NCI-H187 (cell line): Measurements from ENCODE around the gene PLCB1.

Experiments
- DNase-seq, 2 experiments: peaks; one replicate each; lab custom pipeline; 2025; lab: John Stamatoyannopoulos, UW

PLCB1 gene

DNA sequence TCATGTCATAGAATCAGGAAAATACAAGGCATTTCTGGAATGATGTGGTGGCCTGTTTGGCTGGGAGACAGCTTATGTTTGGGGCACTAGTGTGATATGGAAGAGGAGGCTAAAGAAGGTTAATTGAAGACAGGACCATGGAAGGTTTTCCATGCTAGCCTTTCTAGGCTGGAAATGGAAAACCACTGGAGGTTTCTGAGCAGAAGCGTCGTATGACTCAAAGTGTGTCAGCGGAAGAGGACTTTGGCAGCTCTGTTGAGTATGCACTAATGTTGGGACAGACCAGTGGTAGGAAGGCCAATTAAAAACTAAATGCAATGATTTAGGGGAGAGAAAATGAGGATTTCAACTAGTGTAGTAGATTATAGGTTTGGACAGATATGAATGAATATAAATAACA, 413.1 kb downstream of the PLCB1 start:
- no peak for DNase-seq

DNA sequence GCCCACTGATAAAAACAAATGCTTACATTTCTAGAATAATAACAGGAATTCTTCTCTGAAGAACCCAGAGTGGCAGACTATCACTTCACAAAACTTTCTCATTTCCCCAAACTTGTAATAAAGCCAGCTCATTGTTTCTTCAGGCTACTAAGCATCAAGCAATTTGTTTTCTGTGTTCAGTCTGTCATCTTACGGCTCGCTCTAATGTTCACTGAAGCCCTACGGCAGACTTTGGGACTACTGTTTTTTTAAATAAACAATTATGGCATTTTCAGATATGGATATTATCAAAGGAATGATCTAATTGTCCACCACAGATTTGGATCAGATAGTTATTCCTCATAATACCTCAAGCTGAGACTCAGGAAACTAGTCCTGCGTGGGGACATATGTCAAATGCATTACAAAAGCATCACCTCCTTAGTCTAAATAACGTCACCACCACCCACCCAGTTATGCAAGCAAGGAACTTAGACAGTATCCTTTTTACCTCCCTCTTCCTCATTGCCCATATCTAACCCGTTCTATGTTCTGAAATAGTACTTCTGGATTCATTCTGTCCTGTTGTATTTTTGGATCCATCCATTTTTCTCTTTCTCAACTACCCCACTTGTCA, 415.1 kb downstream of the PLCB1 start:
- no peak for DNase-seq

DNA sequence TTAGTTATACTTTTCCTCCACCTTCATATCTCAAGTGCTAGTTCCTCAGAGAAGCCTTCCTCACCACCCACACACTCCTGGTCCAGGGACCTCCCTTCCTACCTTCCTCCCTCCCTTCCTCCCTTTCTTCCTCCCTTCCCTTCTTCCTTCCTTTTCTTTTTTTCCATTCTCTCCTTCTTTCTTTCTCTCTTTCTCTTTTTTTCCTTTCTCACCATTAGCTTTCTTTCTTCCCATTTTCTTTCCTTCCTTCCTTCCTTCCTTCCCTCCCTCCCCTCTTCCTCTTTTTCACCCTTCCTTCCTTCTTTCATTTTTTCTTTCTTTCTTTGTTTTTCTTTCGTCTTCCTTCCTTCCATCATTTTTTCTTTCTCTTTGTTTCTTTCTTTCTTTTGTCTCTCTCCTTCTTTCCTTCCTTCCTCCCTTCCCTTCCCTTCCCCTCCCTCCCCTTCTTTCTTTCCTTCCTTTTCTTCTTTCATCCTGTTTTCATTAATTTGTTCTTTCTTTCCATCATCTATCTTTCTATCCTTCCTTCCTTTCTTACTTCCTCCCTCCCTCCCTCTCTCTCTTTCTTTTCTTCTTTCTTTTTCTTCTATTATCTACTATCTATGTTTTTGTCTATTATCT, 416.0 kb downstream of the PLCB1 start:
- DNase-seq, result no peak

DNA sequence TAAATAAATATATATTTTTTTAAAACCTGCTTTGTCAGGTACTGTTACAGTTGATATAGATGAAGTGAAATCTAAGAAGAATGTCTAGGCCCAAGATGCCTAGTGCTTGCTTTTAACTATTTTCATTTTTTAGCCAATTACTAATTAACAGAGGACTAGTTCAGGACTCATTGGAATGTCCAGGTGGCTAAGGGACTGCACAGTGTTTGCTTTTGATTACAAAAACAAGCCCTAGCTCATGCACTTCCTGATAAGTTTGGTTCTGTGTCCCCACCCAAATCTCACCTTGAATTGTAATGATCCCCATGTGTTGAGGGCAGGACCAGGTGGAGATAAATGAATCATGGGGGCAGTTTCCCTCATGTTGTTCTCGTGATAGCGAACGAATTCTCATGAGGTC, 417.1 kb downstream of the PLCB1 start:
- DNase-seq, result no peak

DNA sequence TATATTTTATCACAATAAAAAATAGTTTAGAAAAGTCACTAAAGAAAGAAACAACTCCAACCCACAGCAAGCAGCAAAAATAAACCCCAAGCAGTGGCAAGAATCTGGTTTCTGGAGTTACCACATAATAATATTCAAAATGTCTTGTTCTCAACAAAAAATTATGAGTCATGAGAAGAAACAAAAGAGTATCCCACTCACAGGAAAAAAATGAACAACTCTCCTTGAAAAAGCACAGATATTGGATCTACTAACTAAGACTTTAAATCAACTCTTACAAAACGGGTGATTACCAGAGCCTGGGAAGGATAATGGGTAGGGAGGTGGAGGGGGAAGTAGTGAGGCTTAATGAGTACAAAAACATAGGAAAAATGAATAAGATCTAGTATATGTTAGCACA, 425.6 kb downstream of the PLCB1 start:
- DNase-seq, result no peak

DNA sequence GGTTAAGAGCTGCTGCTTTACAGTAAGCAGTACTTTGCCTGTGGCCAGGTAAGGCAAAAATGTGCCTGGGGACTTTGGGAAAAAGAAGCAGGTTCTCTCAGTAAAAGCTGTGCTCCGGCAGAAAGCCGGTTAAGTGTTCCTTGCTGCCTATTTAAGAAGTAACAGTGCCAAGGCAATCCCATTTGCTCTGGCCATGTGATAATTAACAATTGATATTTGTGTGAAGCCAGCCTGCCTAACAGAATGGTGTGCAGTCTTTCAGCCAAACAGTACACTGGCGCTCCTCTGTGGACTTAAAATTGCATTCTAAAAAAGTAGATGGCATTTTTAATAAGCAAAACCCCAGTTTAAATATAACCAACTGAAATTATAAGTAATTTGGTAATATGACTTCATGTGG, 430.3 kb downstream of the PLCB1 start:
- no peak for DNase-seq

DNA sequence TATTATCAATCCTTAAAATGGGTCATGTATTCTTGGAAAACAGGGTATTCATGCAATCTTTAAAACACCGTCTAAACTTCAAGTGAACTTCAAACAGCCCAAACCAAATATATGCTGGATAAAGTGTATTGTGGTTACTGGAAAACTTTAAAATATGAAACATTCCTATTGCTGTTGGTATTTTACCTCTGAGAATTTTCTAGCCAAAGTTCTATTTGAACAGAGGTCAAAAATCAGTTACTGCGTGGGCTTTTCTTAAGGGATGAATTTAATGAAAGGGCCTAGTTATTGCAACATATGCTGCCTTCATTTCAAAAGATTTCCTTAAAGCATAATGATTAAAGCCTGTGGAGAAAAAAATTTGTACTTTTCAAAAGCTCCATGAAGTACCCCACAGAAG, 436.0 kb downstream of the PLCB1 start:
- no peak for DNase-seq

DNA sequence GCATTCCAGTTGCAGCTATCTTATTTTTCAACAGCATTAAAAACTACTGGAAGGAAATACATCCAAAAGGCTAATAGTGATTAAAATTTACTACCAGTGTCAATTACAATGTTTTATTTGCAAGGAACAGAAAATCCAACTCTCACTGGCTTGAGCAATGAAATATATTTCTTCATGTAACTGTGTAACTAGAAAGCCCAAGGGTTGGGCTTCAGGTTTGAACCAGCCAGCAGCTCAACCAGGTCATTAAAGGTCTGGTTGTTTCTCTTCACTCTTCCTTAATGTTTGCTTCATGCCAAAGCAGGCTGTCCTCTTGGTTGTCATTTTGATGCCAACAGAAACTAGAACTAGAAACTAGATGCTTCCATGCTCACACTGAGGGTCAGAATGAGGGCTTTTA, 437.7 kb downstream of the PLCB1 start:
- DNase-seq, result no peak

DNA sequence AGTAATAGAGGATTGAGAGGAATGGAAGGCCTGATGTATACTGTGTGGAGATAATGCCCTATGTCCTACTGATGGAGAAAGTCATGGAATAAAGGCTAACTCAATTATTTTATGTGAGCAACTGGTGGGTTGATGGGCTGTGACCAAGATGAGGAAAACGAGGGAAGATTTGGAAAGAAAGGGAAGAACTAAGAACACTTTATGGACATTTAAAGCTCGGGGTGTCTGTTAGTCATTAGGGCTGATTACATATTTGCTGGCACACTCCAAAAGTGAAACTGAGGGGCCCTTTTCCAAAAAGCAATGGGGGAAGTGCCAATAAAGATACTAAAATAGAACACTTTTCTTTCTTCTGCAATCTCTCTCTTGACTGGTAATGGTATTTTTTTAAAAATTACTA, 439.5 kb downstream of the PLCB1 start:
- DNase-seq, result no peak

DNA sequence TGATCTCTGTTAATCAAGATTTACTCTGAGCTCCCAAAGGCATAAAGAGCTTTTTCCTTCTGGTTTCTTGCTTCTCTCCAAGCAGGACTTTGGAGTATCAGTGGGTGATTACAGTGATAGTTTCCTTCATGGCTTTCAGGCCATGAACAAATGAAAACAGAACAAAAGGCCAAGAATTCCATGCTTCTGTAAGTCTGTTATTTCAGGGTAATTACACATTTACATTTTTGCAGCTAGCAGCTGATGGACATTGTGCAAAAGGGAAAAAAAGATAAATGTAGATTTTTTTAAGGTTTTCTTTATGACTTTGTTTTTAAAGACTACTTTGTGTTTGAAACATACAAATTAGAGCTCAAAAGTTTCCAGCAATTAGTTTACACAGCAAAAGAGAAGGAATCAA, 441.6 kb downstream of the PLCB1 start:
- no peak for DNase-seq

DNA sequence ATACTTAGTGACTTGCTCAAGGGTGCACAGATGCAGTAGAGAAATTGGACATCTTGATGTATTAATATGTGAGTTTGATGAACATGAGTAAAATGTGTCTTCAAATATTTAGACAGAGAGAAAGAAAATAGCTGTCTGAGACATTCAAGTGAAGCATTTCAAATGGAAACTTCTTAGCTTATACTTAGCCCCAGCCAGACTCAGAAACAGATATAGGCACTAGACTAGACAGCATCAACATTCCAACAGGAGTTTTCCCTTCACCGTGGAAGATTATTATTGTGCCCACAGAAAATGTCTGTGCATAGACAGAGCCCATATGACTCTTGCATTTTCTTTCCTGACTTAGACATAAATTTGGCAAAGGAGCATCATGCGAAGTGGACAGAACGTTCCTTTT, 443.0 kb downstream of the PLCB1 start:
- DNase-seq, result no peak

DNA sequence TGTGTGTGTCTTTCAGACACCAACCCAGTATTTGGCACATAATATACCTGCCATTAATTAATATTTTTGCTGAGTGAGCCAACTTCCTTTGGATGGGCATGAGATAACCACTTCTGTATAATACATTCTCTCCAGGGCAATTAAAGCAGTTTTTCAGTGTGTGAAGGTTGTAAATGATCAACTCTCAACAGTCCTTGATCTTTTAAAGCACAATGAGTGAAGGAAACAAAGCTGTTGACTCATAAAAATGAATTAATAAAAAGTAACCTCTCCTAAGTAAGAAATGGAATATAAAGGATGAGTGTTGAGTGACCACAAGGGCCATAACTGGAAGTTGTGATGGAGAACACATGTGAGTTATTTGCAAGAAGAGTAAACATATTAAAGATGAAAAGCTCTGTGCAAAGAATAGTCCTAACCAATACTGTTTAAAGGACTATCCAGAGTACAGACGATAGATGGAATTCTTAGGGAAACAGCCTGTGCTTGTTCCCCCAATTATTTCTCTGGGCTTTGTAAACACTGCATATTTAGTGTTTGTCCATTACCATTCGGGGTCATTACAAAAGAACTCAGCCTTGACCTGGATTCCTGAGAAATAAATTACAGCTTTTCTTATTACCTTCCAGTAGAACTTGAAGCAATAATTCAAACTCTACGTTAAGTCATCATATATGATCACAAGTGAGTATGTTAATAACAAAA, 446.2 kb downstream of the PLCB1 start:
- no peak for DNase-seq

DNA sequence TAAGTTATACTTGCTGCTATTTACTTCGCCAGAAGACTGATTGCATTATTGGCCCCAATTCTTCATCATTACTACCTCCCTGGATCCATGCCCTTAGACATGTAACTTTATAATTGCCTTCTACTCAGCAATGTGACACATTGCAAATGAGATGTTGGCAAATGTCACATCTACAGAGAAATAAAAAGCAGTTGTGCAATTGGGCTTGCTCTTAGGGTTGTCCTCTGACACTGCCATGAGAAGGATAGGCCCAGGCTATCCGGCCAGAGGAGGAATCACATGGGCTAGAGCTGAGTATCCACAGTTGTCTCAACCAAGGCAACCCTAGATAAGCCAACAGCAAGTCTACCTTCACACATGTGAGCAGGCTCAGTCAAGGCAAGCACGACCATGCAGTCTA, 447.0 kb downstream of the PLCB1 start:
- DNase-seq, result no peak

DNA sequence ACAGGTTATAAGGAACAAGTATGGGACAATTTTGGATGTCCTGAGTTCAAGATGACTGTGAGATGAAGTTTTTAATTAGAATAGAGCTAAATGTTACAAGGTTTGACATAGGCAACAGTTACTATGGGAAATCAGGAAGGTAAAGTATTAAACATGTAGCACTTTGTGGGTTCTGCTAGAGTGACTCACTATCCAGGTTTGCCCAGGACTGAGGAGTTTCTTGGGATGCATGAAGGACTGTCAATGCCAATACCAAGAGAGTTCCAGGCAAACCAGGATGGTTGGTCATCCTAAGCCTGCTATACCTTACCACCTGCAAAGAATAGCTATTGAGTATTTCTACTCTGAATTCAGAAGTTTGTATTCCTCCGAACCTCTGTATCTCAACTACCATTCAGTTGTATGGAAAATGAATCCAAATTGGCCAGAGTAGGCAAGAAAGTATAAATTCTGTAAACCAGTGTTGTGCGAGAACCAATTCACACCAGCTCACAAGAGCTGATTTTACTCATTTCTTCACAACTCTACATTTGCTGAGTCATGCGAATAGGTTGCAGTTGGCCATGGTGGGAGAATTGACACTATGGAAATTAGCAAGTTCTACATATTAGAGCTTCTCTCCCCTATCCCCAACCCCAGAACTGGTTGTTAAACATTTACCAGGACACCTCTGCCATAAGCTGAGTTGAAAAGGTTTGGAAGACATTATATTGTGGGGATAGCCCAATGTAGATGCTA, 449.5 kb downstream of the PLCB1 start:
- no peak for DNase-seq

DNA sequence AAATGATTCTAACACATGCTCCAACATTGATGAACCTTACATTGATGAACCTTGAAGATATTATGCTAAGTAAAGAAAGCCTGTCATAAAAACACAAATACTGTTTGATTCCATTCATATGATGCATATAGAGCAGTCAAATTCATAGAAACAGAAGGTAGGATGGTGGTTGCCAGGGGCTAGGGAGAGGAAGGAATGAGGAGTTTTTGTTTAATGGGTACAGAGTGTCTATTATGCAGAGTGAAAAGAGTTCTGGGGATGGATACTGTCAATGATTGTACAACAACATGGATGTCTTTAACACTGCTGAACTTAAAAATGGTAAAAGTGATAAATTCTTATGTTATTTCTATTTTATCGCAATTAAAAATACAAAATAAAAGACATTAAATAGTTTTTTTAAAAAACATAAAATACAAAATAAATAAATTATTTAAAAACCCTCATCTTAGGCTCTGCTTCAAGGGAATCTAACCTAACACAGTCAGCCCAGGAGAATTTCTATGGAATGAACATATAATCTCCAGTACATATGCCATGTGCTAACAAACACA, 451.0 kb downstream of the PLCB1 start:
- no peak for DNase-seq

DNA sequence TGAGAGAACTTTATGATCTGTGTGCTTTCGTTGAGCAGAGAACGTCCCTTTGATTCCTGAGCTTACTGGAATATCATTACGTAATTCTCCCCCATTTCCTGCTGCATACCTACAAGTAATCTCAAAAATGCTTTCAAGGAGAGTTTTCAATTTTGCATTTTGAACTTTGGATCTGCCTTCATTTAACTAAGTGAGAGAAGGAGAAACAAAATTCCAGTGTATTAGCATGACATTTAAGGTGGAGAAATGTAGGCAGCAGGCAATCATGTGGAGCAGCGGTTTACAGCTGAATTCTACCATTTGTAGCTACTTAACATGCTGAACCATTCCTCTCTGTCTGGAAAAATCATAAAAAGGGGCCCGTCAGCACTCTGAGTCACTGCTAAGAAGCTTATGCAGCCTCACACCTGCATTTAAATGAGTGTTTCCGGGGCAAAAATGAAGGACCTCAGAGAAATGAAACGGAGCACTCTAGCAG, 451.5 kb downstream of the PLCB1 start:
- DNase-seq, result no peak

DNA sequence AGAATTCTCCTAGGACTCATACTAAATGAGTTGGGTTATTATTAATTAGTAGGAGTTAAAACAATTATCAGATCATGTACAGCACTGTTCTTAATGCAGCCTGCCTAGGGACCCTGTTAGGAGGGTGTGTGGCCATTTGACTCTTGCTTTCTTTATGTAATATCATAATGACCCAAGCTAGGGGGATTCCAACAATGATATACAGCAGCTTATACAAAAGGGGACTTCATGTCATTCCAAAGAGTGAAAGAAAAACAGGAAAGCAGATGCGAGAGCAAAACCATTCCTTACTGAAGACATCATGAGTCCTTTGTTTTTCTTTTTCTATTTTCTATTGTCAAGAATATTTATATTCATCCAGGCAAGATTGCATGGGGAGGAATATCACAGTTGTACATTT, 455.2 kb downstream of the PLCB1 start:
- DNase-seq, result no peak

DNA sequence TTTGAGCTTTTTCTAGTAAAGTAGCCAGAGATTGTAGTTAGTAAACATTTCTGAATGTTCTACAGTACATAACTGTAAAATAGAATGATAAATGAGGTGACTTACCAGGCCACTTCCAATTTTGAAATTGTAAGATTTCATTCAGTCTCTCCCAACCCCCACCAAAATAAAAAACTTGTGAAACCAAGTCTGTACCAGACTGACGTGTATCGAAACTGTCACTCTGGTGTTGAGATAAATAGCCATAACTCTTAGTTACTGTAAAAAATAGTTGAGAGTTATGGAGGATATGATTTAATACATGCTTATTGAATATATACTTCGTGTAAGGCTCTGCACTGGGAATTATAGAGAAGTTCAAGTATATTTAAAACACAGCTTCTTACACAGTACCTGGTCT, 455.7 kb downstream of the PLCB1 start:
- DNase-seq, result no peak

DNA sequence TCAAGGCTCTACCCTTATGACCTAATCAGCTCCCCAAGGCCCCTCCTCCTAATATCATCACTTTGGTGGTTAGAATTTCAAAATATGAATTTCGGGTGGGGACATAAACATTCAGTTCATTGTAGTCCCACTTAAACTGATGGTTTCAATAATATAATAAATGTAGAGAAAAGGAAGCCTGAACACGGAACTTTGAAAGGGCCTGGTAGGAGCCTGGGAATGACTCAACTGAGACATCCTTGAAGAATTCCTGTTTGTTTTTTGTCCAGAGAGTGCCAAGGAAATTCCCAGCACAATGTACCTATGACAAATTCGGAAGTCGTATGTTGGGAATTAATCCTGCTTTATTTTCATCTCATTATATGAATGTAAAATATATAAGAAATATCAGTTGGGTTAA, 457.9 kb downstream of the PLCB1 start:
- no peak for DNase-seq

DNA sequence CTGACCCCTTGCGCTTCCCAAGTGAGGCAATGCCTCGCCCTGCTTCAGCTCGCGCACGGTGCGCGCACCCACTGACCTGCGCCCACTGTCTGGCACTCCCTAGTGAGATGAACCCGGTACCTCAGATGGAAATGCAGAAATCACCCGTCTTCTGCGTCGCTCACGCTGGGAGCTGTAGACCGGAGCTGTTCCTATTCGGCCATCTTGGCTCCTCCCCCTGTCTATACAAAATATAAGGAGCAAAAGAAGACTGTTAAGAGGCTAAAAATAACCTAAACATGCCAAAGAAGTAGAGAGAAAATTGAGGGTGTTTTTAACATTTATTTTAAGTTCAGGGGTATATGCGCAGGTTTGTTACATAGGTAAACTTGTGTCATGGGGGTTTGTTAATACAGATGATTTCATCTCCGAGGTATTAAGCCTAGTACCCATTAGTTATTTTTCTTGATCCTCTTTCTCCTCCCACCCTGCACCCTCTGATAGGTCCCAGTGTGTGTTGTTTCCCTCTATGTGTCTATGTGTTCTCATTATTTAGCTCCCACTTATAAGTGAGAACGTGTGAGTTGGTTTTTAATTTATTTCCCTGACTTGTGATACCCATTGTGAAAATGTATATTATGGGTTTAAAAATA, 469.0 kb downstream of the PLCB1 start:
- DNase-seq, result peak; percentile 10 to 16

DNA sequence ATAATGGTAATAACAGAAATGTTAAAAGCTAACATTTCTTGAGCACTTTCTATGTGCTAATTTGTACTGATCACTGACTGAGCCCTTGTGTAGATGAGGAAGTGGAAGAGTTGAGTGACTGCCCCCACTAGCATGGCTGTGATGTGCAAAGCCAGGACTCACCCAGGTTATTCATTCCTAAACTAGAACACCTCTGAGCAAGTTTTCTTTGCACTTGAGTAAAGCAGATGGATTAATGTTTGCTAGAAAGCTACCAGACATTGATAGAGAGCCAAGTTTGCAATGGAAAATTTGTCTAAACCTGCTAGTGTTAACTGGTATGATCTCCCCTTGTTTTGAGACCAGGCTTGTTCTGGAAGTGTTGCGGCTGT, 469.5 kb downstream of the PLCB1 start:
- DNase-seq, result peak in 1 of 2 experiments; percentile 17
